ENCODE data around the gene IQCH.
"Not testable (repeated sequence)": the region's sequence is repeated elsewhere in the genome, so short reads cannot be mapped to it uniquely, and the experiment has no call there.

Gene IQCH

DNA sequence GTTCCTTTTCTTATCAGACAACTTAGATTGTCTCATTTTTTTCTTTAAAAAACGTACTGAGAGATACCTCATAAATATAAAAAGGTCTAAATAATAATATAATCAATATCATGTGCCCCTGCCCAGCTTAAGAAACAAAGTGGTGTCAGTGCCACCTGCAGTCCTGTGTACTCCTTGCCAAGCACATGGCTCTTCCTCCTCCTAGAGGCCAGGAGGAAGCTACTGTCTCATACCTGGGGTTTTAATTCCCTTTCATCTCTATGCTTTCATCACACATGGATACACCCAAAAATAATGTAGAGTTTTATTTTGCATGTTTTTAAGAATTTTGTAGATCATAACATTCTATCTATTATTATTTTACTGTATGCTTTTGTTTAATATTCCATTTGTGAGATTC is 167.7 kb downstream of the IQCH start:
- H3K4me3 ChIP-seq (ENCODE audit: low read depth, low read length), result no peak overlapping the region
- TF ChIP-seq, protein P1, sequence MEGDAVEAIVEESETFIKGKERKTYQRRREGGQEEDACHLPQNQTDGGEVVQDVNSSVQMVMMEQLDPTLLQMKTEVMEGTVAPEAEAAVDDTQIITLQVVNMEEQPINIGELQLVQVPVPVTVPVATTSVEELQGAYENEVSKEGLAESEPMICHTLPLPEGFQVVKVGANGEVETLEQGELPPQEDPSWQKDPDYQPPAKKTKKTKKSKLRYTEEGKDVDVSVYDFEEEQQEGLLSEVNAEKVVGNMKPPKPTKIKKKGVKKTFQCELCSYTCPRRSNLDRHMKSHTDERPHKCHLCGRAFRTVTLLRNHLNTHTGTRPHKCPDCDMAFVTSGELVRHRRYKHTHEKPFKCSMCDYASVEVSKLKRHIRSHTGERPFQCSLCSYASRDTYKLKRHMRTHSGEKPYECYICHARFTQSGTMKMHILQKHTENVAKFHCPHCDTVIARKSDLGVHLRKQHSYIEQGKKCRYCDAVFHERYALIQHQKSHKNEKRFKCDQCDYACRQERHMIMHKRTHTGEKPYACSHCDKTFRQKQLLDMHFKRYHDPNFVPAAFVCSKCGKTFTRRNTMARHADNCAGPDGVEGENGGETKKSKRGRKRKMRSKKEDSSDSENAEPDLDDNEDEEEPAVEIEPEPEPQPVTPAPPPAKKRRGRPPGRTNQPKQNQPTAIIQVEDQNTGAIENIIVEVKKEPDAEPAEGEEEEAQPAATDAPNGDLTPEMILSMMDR (IDR thresholded peaks at IDR 0.05; ENCODE audit: borderline replicate concordance, insufficient read depth, low read depth, low read length), result no peak

DNA sequence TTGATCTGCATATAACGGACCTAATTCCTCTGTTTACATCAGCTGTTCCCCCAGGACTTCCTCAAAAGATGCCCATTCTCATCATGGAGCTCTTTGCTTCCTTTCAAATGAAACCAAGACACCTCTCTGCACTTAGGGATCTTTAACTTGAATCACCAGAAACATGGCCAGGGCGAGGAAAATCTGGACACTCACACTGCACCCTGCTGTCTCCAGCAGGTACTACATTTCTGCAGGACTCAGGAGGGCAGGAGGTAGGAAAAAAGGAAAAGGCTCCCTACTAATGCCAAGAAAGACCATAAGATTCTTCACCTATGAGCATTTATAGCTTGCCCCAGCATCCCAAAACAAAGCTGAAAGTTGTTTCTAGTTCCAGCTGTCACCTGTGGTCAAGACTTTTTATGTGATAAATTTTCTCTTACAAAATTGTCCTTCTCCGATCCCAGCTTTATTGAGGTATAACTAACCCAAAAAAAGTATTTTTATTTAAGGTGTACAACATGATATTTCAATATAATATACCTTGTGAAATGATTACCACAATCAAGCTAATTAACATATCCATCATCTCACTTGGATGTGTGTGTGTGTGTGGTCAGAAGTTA is 179.0 kb downstream of the IQCH start:
- TF ChIP-seq, protein P1 (IDR thresholded peaks at IDR 0.05; ENCODE audit: borderline replicate concordance, insufficient read depth, low read depth, low read length), result peak; percentile 72
- H3K4me3 ChIP-seq (ENCODE audit: low read depth, low read length), result no peak overlapping the region

DNA sequence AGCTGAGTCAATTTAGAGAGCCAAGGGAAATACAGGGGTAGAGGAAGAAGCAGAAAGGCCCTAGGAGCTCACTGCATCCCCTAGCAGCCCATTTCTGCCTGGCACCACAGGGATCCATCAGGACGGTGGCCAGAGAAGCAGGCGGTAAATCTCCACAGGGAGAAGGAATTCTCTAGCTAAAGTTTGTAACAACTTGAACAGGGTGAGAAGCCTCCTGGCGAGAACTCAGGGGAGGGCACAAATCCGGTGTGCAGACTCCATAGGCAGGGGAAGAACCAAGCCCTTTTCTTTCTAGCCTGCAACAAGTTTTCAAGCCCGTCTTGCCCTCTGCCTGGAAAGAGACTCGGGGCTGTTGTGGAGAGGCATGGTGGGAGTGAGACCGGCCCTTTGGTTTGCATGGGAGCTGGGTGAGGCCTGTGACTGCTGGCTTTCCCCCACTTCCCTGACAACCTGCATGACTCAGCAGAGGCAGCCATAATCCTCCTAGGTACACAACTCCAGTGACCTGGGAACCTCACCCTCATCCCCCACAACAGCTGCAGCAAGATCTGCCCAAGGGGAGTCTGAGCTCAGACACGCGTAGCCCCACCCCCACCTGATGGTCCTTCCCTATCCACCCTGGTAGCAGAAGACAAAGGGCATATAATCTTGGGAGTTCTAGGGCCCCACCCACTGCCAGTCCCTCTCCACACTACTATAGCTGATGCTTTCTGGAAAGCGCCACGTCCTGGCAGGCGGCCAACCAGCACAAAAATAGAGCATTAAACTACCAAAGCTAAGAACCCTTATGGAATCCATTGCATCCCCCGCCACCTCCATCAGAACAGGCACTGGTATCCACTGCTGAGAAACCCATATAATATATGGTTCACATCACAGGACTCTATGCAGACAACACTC is 182.0 kb downstream of the IQCH start:
- not testable (repeated sequence) for H3K4me3 ChIP-seq (ENCODE audit: low read depth, low read length)

DNA sequence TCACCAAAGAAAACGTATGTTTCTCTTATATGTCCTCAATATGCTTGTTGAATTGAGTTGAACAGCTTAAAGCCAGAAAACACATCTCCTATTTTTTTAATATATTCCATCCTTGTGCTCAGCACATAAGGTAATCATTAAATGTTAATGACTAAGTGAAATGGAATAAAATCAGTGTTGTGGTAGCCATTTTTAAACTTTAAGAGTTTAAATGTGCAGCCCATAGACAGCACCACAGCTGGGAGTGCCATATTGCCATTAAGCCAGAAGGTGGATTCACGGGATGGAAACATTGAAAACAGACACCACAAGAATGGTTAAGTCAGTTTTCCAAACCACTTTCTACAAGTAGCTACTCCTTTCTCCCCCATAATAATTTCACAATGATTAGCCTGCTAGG is 189.5 kb downstream of the IQCH start:
- TF ChIP-seq, protein P1 (IDR thresholded peaks at IDR 0.05; ENCODE audit: borderline replicate concordance, insufficient read depth, low read depth, low read length), result no peak
- no peak overlapping the region for H3K4me3 ChIP-seq (ENCODE audit: low read depth, low read length)

DNA sequence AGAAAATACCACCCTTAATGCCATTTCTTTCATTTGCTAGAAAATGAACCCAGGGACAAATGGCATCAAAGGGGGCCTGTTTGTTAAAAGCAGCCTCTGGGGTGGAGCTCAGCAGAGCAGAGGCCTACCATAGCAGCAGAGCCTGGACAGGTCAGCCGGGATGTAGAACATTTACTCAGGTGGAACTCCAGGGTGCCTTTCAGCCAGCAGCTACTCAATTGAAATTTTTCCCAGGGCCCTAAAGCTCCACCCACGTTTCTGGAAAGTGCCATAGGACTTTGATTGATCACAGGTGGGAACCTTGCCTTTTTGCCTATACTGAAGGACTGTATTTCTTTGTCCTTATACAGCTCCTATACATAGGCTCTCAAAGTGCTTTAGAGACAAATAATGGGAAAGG is 191.9 kb downstream of the IQCH start:
- H3K4me3 ChIP-seq (ENCODE audit: low read depth, low read length), result no peak overlapping the region
- TF ChIP-seq, protein P1 (IDR thresholded peaks at IDR 0.05; ENCODE audit: borderline replicate concordance, insufficient read depth, low read depth, low read length), result no peak

DNA sequence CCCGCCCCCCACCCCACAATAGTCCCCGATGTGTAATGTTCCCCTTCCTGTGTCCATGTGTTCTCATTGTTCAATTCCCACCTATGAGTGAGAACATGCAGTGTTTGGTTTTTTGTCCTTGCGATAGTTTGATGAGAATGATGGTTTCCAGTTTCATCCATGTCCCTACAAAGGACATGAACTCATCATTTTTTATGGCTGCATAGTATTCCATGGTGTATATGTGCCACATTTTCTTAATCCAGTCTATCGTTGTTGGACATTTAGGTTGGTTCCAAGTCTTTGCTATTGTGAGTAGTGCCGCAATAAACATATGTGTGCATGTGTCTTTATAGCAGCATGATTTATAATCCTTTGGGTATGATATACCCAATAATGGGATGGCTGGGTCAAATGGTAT is 193.8 kb downstream of the IQCH start:
- H3K4me3 ChIP-seq (ENCODE audit: low read depth, low read length), result not testable (repeated sequence)

DNA sequence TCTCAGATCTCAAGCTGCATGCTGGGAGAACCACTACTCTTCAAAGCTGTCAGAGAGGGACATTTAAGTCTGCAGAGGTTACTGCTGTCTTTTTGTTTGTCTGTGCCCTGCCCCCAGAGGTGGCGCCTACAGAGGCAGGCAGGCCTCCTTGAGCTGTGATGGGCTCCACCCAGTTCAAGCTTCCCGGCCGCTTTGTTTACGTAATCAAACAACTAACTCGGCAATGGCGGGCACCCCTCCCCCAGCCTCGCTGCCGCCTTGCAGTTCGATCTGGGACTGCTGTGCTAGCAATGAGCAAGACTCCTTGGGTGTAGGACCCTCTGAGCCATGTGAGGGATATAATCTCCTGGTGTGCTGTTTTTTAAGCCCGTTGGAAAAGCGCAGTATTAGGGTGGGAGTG is 199.1 kb downstream of the IQCH start:
- H3K4me3 ChIP-seq (ENCODE audit: low read depth, low read length), result not testable (repeated sequence)

DNA sequence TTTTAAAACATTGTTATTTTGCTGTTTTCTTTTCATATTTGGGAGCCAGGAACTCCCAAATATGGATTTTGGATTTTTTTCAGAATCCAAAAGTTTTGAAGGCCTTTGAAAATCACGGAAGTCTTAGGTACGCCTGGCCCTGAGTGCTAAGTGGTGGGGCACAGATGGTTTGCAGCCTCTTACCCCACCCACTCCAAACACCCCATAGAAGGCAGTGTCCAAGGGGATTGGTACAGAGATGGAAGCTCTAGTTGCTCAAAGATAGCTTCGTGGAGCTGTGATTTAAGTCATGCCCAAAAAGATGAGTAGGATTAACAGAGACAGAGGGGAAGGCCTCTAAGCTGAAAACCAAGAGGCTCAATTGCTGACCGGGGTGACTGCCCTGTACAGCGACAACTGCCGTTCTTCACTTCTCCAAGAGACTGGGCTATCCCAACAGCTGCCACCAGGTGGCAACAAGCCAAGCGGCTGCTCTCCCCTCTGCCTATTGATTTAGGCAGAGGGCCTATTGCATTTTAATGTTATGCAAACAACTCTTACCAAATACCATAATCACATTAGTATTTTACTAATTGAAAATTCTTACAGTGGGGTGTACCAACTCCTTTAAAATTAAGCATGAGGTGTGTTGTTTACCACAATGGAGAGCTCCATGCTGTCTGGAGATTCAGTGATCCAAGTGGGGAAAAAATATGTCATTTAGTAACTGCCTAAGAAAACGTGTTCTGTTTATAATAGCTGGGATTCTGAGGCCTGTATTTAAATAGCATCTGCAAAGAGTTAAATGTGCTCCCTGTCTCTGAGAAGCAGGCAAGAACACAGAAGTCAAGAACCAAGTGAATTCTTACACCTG is 202.3 kb downstream of the IQCH start:
- TF ChIP-seq, protein P1 (IDR thresholded peaks at IDR 0.05; ENCODE audit: borderline replicate concordance, insufficient read depth, low read depth, low read length), result peak; percentile 90
- H3K4me3 ChIP-seq (ENCODE audit: low read depth, low read length), result no peak overlapping the region

Measured in GM12875 (cell line).